H1 (cell line): ENCODE measurements around the gene CUX1.

Experiments
- CTCF ChIP-seq, 3 experiments: IDR thresholded peaks; 1 replicate in 2 of 3; 2 replicates in 1 of 3; pipeline versions ENCODE4 v1.5.1 to v1.6.1; 2011; ENCODE audit warnings: low read length in 3 of 3, mild to moderate bottlenecking in 3 of 3, inconsistent platforms in 2 of 3, low read depth in 1 of 3, moderate library complexity in 1 of 3; ENCODE audit not compliant: insufficient read depth in 1 of 3; ENCODE audit errors: control extremely low read depth in 1 of 3
- EGR1 ChIP-seq: IDR thresholded peaks from 2 replicates; pipeline ENCODE4 v1.6.1; 2011; ENCODE audit warnings: low read depth, low read length, borderline replicate concordance
- EZH2 ChIP-seq: fragments of 200-600 bp; sonication (generic); IDR thresholded peaks from 2 replicates; pipeline ENCODE4 v1.7.1; 2012; ENCODE audit warnings: low read depth, mild to moderate bottlenecking, moderate library complexity, low read length, inconsistent platforms; ENCODE audit not compliant: severe bottlenecking
- MAX ChIP-seq: IDR thresholded peaks from 2 replicates; pipeline ENCODE4 v1.6.1; 2012; ENCODE audit warnings: inconsistent platforms
- POLR2A ChIP-seq, 2 experiments: IDR thresholded peaks; 1 replicate in 1 of 2; 2 replicates in 1 of 2; pipeline ENCODE4 v1.6.1; 2011; ENCODE audit warnings: low read depth in 2 of 2, low read length in 2 of 2, mild to moderate bottlenecking in 2 of 2; ENCODE audit errors: control extremely low read depth in 1 of 2
- RFX5 ChIP-seq: IDR thresholded peaks from 2 replicates; pipeline ENCODE4 v1.6.1; 2011; ENCODE audit warnings: low read depth, low read length, improper control_type of control experiment, borderline replicate concordance
- SIN3A ChIP-seq, 2 experiments: IDR thresholded peaks in 1 of 2; conservative IDR thresholded peaks in 1 of 2; 2 replicates each; pipeline ENCODE4 v1.6.1; 2011 to 2012; ENCODE audit warnings: low read length in 2 of 2, improper control_type of control experiment in 1 of 2, low read depth in 1 of 2, mild to moderate bottlenecking in 1 of 2
- YY1 ChIP-seq: IDR thresholded peaks from 2 replicates; pipeline ENCODE4 v1.6.1; 2011; ENCODE audit warnings: low read depth, mild to moderate bottlenecking, low read length

GRCh38 chr7:102175423-102176170, 358.2 kb downstream of the CUX1 start:
- TF ChIP-seq CTCF (IDR thresholded peaks at IDR 0.05; ENCODE audit: control extremely low read depth in 1 of 3, insufficient read depth in 1 of 3, low read depth in 1 of 3, low read length in 3 of 3) (no peak), POLR2A (IDR thresholded peaks at IDR 0.05; ENCODE audit: control extremely low read depth in 1 of 2, low read depth in 2 of 2, low read length in 2 of 2) (no peak), SIN3A (conservative IDR thresholded peaks at IDR 0.05 in 1 of 2, IDR thresholded peaks at IDR 0.05 in 1 of 2; ENCODE audit: low read depth in 1 of 2, low read length in 2 of 2) (no peak), MAX (no peak), RFX5 (no peak), EZH2 (no peak), YY1 (no peak), EGR1 (no peak)
